Kidney glomerular epithelial cell (primary cell): Measurements from ENCODE around the gene TTLL11.

Source experiments
- DNase-seq: peaks from one replicate; lab custom pipeline; 2025; lab: John Stamatoyannopoulos, UW

Gene TTLL11

GRCh38 chr9:121773286-121773953 lies 319.7 kb downstream of the TTLL11 start:
- no peak for DNase-seq

DNA sequence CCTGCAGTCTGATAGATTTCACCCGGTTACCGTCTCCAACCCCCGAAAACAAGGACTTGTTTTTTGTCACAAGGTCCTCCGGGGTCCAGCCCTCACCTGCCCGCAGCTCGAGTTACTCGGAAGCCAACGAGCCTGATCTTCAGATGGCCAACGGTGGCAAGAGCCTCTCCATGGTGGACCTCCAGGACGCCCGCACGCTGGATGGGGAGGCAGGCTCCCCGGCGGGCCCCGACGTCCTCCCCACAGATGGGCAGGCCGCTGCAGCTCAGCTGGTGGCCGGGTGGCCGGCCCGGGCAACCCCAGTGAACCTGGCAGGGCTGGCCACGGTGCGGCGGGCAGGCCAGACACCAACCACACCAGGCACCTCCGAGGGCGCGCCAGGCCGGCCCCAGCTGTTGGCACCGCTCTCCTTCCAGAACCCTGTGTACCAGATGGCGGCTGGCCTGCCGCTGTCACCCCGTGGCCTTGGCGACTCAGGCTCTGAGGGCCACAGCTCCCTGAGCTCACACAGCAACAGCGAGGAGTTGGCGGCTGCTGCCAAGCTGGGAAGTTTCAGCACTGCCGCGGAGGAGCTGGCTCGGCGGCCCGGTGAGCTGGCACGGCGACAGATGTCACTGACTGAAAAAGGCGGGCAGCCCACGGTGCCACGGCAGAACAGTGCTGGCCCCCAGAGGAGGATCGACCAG lies 320.4 kb downstream of the TTLL11 start:
- no peak for DNase-seq
